ENCODE measurements around the gene ACTL10.

The ACTL10 gene

DNA sequence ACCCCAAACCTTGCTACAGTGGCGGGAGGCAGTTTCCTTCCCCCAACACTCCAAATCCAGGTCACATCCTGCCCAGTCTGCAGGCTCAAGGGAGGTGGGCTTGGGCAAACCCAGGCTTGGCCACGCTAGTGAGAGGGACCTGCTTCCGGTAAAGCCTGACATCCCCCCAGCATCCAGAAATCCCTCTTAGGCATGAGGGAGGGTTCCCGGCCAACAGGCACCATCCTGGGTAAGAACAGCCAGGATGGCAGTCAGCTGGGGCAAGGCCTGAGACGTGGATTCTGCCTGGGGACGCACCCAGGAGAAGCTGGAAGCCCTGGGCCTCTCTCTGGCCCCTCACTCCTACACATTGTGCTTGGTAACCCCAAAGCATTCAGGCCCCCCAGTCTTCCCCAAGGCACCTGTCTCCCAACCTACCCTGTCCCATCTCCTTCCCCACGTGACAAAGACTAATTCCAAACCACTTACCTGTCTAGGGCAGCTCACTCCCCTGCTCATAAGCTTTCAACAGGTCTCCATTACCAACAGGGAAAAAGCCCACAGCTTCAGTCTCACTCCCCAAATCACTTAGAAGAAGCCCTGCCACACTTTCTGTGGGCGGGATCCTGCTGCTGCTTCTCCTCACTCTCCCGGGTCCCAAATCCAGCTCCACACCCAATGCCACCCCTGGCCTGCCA is 2.5 kb upstream of the ACTL10 start:
- no peak for DNase-seq (ENCODE audit: low spot score)

DNA sequence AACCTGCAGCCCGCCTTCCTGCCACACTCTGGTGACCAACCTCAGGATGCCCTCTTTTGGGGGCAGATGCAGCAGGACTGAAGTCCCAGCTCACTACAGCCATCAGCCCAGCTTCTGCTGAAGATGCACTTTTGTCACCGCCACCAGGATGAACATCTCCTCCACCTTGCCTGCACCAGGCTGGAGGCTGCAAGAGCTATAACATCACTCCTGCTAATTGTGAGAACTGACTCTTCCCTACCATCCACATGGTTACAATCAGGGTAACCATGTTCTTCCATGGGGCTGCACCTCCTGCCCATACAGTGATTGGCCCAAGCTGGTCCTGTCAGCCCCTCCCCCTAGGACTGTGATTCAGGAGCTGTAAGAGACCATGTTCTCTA is 2.0 kb upstream of the ACTL10 start:
- DNase-seq (ENCODE audit: low spot score), result no peak

DNA sequence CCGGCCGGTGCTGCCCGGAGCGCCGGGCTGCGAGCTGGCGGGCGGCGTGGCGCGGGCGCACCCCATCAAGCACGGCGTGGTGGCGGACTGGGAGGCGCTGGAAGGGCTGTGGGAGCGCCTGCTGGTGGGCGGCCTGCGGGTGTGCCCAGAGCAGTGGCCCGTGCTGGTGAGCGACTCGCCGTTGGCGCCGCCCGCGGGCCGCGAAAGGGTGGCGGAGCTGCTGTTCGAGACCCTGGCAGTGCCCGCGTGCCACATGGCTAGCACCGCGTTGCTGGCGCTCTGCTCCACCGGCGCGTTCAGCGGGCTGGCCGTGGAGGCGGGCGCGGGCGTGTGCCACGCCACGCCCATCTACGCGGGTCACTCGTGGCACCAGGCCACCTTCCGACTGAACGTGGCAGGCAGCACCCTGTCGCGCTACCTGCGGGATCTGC is 517 bp downstream of the ACTL10 start:
- no peak for DNase-seq (ENCODE audit: low spot score)

DNA sequence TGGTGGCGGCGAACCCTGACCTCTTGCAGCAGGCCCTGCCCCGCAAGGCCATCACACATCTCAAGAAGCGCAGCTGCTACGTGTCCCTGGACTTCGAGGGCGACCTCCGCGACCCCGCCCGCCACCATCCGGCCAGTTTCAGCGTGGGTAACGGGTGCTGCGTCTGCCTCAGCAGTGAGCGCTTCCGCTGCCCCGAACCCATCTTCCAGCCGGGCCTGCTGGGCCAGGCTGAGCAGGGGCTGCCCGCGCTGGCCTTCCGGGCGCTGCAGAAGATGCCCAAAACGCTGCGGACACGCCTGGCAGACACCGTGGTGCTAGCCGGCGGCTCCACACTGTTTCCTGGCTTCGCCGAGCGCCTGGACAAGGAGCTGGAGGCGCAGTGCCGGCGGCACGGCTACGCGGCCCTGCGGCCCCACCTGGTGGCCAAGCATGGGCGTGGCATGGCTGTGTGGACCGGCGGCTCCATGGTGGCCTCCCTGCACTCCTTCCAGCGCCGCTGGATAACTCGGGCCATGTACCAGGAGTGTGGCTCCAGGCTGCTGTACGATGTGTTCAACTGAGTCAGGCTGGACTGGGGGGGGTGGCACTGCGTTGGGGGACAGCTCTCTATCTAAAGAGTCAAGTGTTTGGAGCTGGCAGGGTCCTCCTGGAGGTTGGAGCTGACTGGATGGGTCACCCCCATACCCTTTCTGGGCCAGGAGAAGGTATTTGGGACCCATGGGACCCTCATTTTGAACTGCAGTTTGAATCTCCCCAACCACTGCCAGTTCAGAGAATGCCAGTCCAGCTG is 1.1 kb downstream of the ACTL10 start:
- DNase-seq (ENCODE audit: low spot score), result peak; percentile 86

DNA sequence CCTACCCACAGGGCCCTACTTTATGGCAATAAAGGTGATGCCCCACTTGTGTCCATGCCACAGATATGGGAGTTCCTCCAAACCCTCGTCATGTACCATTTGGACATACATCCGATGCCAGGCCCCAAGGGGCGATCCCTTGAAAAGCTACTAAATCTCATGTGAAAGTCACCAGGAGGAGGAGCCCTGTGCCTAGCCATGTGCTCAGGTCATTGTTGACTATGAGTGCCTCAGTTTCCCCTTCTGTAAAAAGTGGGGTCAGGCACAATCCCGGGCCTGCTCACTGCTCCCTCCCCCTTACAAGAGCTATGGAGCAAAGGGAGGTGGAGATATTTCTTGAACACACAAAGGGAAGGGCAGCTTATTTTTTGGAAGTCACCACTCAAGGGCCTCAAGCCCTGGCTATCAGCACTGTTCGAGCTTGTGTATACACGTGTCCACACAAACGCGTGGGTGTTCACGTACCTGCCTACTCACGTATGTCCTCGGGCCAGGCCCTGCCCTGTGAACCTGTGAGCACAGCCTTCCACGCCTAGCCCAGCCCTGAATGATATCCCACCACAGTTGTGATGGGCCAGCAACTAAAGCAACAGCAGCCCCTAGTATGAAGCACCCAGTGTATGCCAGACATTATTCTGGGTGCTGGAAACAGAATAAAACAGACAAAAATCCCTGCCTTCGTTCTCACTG is 1.9 kb downstream of the ACTL10 start:
- DNase-seq (ENCODE audit: low spot score), result no peak

DNA sequence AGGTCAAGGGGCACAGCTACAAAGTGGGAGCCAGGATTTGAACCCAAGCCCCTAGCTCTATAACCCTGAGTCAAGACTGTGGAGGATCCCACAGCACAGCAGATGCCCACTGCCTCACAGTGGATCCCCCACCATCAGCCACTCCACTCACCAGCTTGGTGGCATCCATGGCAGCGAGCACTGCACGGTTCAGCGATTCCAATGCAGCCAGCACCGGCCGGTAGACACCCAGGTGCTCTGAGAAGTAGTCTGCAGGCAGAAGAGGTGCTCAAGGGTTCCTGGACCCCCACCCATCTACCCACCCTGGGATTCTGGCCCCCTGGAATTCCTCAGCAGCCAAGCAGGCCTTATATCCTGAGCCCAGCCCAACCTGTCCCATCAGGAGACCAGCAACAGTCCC is 2.5 kb downstream of the ACTL10 start:
- DNase-seq (ENCODE audit: low spot score), result no peak

DNA sequence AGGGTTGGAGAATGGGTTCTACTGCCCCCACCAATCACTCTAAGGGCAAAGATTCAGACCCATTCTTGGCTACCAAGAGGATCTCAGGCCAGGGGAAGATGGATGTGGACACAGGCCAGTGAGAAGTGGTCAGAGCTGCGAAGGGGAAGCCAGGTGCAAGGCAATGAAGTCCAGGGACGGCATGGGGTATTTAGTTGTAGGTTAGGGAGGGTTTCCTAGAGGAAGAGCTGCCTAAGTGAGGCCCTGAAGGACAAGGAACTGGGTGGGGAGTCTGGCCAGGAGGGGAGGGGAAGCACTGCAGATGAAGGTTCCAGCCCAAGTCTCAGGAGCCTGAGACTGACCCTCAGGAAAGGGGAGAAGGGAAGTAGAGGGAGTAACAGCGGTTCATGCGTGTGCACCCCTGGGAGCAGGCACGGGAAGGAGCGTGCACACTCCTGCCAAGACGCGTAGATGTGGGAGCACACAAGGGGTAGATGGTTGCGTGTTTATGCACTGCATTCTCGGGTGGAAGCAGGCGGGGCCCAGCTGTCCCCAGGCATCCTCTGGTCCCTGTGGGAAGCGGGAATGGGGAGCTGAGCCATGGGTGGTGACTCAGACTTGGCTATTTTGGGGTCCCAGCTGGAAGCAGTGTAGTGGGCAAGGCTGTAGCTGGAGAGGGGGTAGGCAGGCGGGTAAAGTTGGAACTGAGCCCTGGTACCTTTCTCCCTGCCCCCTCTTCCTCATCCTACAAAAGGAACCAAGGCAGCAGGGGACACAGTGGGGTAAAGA is 3.3 kb downstream of the ACTL10 start:
- DNase-seq (ENCODE audit: low spot score), result no peak

DNA sequence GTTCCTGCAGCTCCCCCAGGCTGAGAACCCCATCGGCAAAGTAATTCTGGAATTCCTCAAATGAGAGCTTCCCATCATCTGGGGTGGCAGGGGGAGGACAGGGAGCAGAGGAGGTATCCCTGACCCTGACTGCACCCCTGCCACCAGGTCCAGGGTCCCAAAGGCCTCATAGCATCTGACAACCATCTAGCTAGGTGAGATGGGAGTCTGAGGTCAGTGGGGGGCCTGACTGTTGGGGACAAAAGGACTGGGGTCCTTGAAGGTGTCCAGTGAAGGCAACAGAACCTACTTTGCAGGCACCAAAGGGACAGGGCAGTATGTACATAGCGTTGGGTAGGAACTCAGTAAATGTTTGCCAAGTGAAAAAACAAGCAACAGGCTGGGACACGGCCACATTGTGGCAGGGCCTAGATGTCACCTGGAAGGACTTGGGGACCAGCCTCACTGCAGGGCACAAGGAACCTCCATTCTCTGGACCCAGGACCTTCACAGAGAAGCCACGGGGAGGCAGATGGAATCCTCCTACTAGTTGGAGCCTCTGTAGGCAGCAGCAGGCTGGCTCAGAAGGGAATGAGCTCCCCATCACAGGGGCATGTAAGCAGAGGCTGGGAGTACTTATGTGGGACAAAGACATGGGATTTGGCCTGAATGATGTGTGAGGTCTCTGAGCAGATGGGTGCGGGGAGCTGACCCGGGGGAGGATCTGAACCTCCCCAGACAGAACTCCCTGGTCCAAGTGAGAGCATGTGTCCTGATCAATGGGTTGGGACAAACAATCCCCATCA is 4.2 kb downstream of the ACTL10 start:
- no peak for DNase-seq (ENCODE audit: low spot score)

DNA sequence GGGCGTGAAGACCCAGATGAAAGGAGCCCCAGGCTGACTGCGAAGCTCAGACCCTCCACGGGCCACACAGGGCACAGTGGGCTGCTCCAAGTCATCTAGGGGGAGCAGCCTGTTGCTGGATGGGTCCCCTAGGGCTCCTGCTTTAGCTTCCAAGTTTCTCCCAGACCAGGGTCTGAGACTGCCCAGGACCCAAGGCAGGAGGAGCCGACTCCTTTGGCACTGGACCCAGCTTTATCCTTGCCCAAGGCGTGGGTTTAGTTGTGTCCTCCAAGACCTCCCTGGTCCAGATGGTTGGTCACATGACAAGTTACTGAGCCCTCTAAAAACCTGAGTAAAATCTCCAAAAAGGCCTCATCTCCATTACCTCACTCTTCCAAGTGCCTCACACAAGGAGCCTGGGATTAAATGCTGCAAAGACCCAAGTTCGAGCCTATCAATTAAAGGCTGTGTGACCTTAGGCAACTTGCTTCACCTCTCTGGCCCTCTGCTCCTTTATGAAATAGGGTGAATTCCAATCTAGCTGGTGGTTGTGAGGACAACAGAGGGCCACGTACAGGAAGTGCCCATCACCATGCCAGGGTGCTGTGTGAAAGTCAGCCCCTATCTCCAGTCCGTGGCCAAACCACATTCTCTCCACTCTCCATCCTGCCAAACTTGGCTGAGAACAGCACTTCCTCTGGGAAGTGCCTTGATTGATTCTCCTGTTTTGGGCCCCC is 5.0 kb downstream of the ACTL10 start:
- no peak for DNase-seq (ENCODE audit: low spot score)

DNA sequence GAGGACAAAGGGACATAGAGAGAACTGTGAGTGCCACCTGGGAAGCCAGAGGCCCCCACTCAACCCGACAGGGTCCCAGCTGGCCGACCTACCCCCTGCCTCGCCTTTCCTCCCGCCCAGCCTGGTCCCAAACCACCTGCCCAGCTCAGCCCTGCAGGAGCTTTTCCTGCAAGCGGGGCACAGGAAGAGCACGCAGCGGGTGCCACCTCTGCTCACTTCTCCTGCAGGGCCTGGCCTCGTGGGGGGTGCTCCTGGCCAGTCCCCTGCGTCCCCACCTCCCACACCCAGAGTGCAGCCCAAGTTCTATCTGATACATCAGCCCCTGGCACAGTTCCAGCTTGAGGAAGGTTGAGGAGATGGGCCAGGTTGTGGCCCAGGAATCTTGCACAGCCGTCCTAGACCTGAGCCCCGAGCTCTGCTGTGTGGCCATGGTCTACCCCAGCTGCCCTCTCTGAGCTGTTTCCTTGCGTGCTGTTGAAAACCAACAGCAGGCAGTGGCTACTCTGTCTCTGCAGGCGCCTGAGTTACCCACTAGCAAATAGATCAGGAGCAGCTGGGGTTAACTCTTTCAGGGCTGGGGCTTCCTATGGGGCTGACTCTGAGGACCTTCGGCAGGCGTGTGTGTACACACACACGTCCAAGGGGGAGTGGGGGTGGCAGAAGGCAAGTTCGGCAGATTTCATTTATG is 5.8 kb downstream of the ACTL10 start:
- no peak for DNase-seq (ENCODE audit: low spot score)

DNA sequence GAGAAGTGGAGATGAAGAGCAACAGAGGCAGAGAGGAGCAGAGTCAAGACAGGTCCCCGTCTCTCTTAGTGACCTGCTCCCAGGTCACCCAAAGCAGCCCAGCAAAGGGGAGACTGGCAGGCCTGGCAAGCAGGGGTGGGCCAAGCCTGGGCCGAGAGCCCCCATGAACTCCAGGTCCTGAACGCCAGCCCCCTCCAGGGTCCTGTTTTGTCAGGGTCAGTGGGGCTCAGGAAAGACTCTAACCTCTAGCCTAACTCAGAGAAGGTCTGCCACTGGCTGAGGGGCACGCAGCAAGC is 6.3 kb downstream of the ACTL10 start:
- DNase-seq (ENCODE audit: low spot score), result no peak

DNA sequence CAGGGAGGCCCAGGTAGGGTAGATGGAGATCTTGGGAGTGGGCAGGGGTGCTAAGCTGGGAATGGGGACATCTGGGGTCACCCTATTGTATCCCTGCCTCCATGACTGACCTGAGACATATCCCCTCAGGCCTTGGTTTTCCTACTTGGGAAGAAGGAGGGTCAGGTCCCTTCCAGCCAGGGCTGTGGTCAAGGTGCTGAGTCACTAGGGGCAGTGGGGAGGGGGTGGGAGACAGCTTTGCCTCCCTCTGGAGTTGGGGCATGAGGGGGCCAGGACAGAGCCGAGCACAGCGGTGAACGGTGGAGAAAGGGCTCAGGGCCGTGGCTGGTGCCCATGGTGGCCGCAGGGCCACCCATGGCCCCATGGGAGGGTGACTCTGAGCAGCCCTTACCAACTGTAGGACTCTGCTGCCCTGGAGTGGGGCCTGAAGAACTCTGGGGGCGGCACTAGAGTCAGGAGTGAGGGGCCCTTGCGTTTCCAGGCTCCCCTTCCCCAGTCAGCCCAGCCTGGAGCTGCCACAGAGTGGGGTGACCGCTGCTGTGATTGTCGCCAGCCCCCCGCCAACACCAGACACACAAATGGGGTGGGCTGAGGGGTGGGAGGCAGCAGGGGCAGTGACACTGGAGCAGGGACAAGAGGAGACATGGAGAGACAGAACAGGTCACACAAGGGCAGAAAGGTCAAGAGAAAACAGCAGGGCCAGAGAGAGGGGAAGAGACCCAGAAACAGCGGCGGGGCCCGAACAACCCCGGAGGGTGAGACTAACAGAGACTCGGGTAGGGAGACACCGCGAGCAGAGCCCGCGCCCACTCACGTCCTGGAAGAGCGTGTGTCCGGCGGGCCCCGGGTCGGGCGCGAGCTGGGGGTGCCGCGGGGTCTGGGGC is 6.9 kb downstream of the ACTL10 start:
- DNase-seq (ENCODE audit: low spot score), result no peak

DNA sequence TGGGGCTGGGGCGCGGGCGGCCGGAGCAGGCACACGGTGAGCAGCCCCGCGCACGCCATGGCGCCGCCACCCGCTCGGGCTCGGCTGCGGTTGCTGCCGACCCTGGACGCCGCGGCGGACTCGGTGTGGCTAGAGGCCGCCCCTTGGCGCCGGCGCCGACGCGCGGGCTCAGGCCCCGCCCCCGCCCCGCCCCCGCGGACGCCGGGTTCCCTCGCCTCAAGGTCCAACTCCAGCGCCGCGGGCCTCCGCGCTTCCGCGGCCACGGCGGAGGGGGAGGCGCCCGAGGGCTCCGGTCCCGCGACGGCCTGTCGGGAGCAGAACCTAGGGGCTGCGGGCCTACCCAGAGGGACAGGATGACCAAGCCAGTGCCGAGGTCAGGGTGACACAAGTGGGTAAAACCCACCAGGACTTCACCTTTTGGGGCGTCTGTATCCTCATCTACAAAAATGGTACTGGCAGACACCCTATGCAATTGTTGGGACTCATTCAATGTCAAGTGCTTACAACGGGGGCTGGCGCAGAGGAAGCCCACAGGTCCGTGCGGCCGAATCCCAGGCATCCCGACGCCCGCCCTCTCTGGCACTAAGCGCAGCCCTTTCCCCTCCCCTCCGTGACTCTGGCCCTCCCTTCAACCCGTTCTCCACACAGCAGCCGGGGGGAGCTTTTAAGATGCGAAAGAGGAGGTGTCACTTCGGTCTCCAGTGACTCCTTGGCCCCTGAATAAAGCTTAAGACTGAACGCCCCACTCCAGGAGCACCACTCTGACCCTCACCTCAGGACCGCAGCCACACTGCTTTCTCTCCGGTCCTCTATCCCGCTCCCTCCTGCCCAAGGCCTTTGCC is 7.8 kb downstream of the ACTL10 start, which contains the start of gene NECAB3:
NECAB3 (minus strand) TSS at position 135 of the 842 bp plus-strand sequence; CDS start at position 59, 76 bp downstream.
- peak; percentile 94 for DNase-seq (ENCODE audit: low spot score)

DNA sequence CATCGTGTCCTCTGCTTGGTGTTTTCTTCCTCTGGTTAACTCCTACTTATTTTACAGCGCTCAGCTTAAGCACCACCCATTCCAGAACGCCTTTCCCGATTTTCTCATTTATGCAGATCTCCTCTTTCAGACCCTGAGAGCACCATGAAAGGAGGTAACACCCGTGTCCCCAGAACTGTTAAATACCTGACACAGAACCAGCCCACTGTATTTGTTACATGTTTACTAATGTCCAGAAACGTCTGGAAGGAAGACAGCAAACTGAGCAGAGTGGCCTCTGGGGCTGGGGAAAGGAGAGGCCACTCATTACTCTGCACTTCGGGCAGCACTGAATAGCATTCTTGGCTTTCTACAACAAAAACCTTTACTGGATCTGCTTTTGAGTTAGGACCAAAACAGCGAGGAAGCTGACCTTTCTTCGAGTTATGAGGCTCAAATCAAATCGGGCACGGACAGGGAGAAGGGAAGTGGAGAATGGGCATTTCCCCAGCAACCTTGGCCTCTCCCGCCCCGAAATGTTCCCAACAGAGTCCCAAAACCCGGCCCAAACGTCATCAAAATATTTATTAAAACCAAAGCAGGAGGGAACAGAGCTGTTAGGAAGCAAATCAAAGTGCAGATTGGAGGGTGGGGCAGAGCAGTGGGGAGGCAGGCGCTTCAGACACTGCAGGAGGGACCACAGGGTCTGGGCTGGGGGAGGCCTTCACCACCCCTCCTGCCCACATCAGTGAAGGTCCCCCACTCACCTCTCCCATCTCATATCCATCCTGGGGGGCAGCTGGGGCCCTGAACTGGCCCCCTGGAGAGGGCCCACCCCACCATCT is 8.6 kb downstream of the ACTL10 start:
- peak; percentile 53 for DNase-seq (ENCODE audit: low spot score)

DNA sequence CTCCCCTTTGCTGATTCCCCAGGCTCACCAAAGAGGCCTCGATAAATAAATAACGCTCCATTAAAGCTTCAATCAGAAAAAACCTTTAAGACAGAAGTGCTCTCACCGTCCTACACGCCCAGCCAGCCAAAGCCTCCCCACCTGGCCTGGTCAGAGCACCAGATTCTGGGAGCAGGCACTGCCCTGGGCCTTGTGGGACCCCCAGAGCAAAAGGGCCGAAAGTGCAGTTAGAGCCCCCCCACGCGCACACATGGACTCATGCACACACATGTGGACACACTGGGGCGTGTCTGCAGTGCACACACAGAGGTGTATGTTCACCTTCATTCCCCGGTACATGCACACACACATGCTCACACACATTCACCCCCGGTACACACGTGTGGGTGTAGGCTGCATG is 9.4 kb downstream of the ACTL10 start:
- DNase-seq (ENCODE audit: low spot score), result no peak

DNA sequence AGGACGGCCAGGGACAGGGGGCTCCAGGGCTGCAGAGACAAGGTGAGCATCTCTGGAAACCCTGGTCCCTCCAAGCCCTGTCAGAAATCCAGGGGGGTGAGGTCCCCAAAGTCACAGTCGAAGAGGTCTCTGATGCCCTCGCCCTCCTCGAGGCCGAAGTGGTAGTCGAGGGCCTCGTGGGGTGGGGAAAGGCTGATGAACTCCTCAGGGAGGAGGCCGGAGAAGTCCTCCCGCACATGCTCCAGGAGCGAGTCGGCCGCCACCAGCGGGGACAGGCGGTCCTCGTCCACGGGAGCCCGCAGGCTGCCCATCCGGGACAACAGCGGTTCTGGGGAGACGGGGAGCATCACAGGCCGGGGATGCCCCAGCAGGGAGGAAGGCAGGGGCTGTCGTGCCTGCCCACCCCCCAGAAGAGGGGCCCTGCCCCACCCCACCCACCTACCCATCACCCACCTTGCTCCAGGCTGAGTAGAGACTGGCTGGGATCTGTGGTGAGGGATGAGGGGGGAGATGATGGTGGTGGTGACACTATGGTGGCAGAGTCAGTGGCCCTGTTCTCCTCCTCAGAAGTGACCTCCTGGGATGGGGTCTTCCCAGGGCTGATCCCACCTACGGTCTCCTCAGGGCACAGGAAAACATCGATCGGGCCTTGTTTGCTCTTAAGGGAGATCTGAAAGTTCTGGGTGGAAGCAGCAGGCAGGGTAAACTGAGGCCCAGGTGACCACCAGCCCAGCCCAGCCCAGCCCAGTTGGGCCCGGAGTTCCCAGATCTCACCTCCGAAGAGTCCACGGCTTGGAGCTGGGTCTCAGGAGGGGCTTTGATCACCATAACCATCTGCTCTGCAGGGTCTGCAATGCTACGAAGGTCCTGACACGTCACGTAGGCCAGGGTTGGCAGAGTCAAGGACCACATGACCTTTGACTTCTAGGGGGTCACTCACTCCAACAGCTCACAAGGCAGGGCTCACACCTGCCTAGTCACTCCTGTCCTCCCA is 10.2 kb downstream of the ACTL10 start:
- no peak for DNase-seq (ENCODE audit: low spot score)

Data from AG08396 (cell line).